IMR-90 (cell line): Measurements from ENCODE around the gene MAP10. TPM values are rescaled to one million over a fixed set of nuclear protein-coding genes. Genes with fewer than 3 reads are reported as not detected.
"Not testable (repeated sequence)": the region's sequence is repeated elsewhere in the genome, so short reads cannot be mapped to it uniquely, and the experiment has no call there.

Experiments
- ATAC-seq: fragments of 200-7000 bp; cut with Tn5 transposase; 2 replicates; pipeline ENCODE4 v1.9.1; 2020; ENCODE audit warnings: low read depth, mild to moderate bottlenecking, moderate library complexity
- BruUV-seq: library from RNA; stranded (reverse); fragments of 400-500 nt; replicated peaks from 2 replicates; lab custom pipeline; 2021; lab: Mats Ljungman, UMichigan
- CTCF ChIA-PET: fragments of 300-600 bp; formaldehyde crosslinking; extraction: SDS; loops from one replicate; lab custom pipeline; 2021; ENCODE audit warnings: antibody characterized with exemption; lab: Yijun Ruan, JAX
- POLR2A ChIA-PET: fragments of 300-600 bp; sonication (Branson Sonifier 250); formaldehyde crosslinking; loops from one replicate; lab custom pipeline; 2022; ENCODE audit warnings: antibody characterized with exemption; ENCODE audit not compliant: unreplicated experiment; lab: Charles Lee
- DNase-seq: peaks from one replicate; pipeline ENCODE4 v3.0.0; 2013
- H2AFZ ChIP-seq: replicated peaks from 2 replicates; pipeline ENCODE3; 2013; ENCODE audit warnings: low read length, mild to moderate bottlenecking; ENCODE audit not compliant: poor library complexity
- H2AK5ac ChIP-seq: 2 replicates; pipeline ENCODE4 v1.6.1; 2013; ENCODE audit warnings: low read depth, low read length, inconsistent platforms
- H2AK9ac ChIP-seq: replicated peaks from 2 replicates; pipeline ENCODE3; 2013; ENCODE audit warnings: mild to moderate bottlenecking, low read depth, low read length, moderate library complexity; ENCODE audit not compliant: poor library complexity
- H2BK120ac ChIP-seq: 2 replicates; pipeline ENCODE4 v1.6.1; 2013; ENCODE audit warnings: low read depth, low read length, inconsistent platforms
- H2BK15ac ChIP-seq: 3 replicates; pipeline ENCODE4 v1.6.1; 2013; ENCODE audit warnings: low read depth, low read length, inconsistent platforms
- H2BK20ac ChIP-seq: 2 replicates; pipeline ENCODE4 v1.6.1; 2013; ENCODE audit warnings: low read depth, mild to moderate bottlenecking, inconsistent platforms, low read length, moderate library complexity
- H2BK5ac ChIP-seq: 2 replicates; pipeline ENCODE4 v1.6.1; 2013; ENCODE audit warnings: mild to moderate bottlenecking, low read depth, low read length, inconsistent platforms; ENCODE audit not compliant: poor library complexity, severe bottlenecking
- H3K14ac ChIP-seq: replicated peaks from 2 replicates; pipeline ENCODE4 v1.6.1; 2013; ENCODE audit warnings: low read depth, low read length, inconsistent platforms
- H3K18ac ChIP-seq: 2 replicates; pipeline ENCODE4 v1.6.1; 2013; ENCODE audit warnings: low read depth, low read length, control low read depth
- H3K23ac ChIP-seq: 2 replicates; pipeline ENCODE4 v1.6.1; 2013; ENCODE audit warnings: low read depth, low read length, inconsistent platforms
- H3K27ac ChIP-seq: 2 replicates; pipeline ENCODE4 v1.5.1; 2013; ENCODE audit warnings: mild to moderate bottlenecking, control low read depth, low read length; ENCODE audit not compliant: insufficient read depth
- H3K27me3 ChIP-seq: 2 replicates; pipeline ENCODE4 v1.6.1; 2013; ENCODE audit warnings: low read length; ENCODE audit not compliant: control insufficient read depth, insufficient read depth
- H3K36me3 ChIP-seq: 2 replicates; pipeline ENCODE4 v1.6.1; 2013; ENCODE audit warnings: low read length, mixed read lengths; ENCODE audit not compliant: control insufficient read depth, insufficient read depth
- H3K4ac ChIP-seq: 2 replicates; pipeline ENCODE4 v1.6.1; 2013; ENCODE audit warnings: low read depth, low read length, inconsistent platforms
- H3K4me1 ChIP-seq: 2 replicates; pipeline ENCODE4 v1.6.1; 2013; ENCODE audit warnings: low read length, mixed read lengths; ENCODE audit not compliant: control insufficient read depth, insufficient read depth
- H3K4me2 ChIP-seq: 2 replicates; pipeline ENCODE4 v1.6.1; 2013; ENCODE audit warnings: low read depth, mild to moderate bottlenecking, control low read depth, low read length, moderate library complexity
- H3K4me3 ChIP-seq: 2 replicates; pipeline ENCODE4 v1.5.1; 2013; ENCODE audit warnings: low read depth, mild to moderate bottlenecking, control low read depth, low read length, moderate library complexity; ENCODE audit not compliant: insufficient read depth
- H3K56ac ChIP-seq: 2 replicates; pipeline ENCODE4 v1.6.1; 2013; ENCODE audit warnings: low read length, inconsistent platforms; ENCODE audit not compliant: insufficient read depth; ENCODE audit errors: extremely low read depth
- H3K79me1 ChIP-seq, 2 experiments: 2 replicates each; pipeline ENCODE4 v1.6.1; 2013; ENCODE audit warnings: low read length in 2 of 2, inconsistent platforms in 1 of 2, low read depth in 1 of 2
- H3K9ac ChIP-seq: 2 replicates; pipeline ENCODE4 v1.6.1; 2013; ENCODE audit warnings: low read depth, low read length, control low read depth
- H3K9me1 ChIP-seq: 2 replicates; pipeline ENCODE4 v1.6.1; 2013; ENCODE audit warnings: low read length, inconsistent platforms; ENCODE audit not compliant: insufficient read depth
- H3K9me3 ChIP-seq: 2 replicates; pipeline ENCODE4 v1.6.1; 2013; ENCODE audit warnings: low read length; ENCODE audit not compliant: control insufficient read depth, insufficient read depth
- H4K20me1 ChIP-seq: 2 replicates; pipeline ENCODE4 v1.6.1; 2013; ENCODE audit warnings: low read length, inconsistent platforms; ENCODE audit not compliant: insufficient read depth
- H4K5ac ChIP-seq: 2 replicates; pipeline ENCODE4 v1.6.1; 2013; ENCODE audit warnings: mild to moderate bottlenecking, low read depth, low read length, control low read depth
- H4K8ac ChIP-seq, 2 experiments: 2 replicates each; pipeline ENCODE4 v1.6.1; 2013; ENCODE audit warnings: low read depth in 2 of 2, low read length in 2 of 2, control low read depth in 1 of 2, inconsistent platforms in 1 of 2
- H4K91ac ChIP-seq: 2 replicates; pipeline ENCODE4 v1.6.1; 2013; ENCODE audit warnings: low read depth, low read length, inconsistent platforms; ENCODE audit not compliant: insufficient read depth
- CEBPB ChIP-seq: IDR thresholded peaks from 2 replicates; pipeline ENCODE4 v1.6.1; 2012; ENCODE audit warnings: low read depth, low read length, improper control_type of control experiment
- CHD1 ChIP-seq: IDR thresholded peaks from 2 replicates; pipeline ENCODE4 v1.6.1; 2012; ENCODE audit warnings: low read depth, low read length, improper control_type of control experiment
- MAZ ChIP-seq: IDR thresholded peaks from 2 replicates; pipeline ENCODE4 v1.6.1; 2012; ENCODE audit warnings: low read depth, mild to moderate bottlenecking, low read length, improper control_type of control experiment, moderate library complexity, borderline replicate concordance
- NFE2L2 ChIP-seq: fragments of 150-350 bp; IDR thresholded peaks from 2 replicates; pipeline ENCODE4 v1.6.1; 2016; ENCODE audit warnings: low read depth, mild to moderate bottlenecking, low read length
- RCOR1 ChIP-seq: IDR thresholded peaks from 2 replicates; pipeline ENCODE4 v1.6.1; 2012; ENCODE audit warnings: mild to moderate bottlenecking, low read length, improper control_type of control experiment; ENCODE audit not compliant: insufficient replicate concordance
- WGBS, 2 experiments: methylation state at CpG; one replicate each; pipeline versions ENCODE4 v1.1.5 to v1.1.7; 2013; ENCODE audit warnings: missing lambda C conversion rate in 2 of 2; ENCODE audit not compliant: insufficient read length in 1 of 2; ENCODE audit errors: extremely low coverage in 2 of 2; 5-methylcytosine and 5-hydroxymethylcytosine counted together
- dilution Hi-C: fragments of 300-500 bp; cut with HindIII; formaldehyde crosslinking; loops from one replicate; pipeline ENCODE4 v1.14.3; 2018; ENCODE audit warnings: low sequenced_read_pairs; ENCODE audit not compliant: unreplicated experiment
- in situ Hi-C: fragments of 300-500 bp; cut with MboI; formaldehyde crosslinking; loops from 3 replicates; pipeline ENCODE4 v1.14.3; 2019; ENCODE audit warnings: low sequenced_read_pairs, inconsistent platforms, mixed read lengths
- intact Hi-C: fragments of 100-400 bp; cut with micrococcal nuclease; formaldehyde crosslinking; loops from 2 replicates; pipeline ENCODE4 v1.10.0; 2022
- polyA plus RNA-seq, 3 experiments: library from polyadenylated mRNA; depleted of rRNA; stranded (reverse); fragments of >200 nt; gene quantifications; 2 replicates each; pipeline ENCODE4 v1.2.3, GENCODE V29; 2012; ENCODE audit warnings: low replicate concordance in 1 of 3
- total RNA-seq: library from RNA; depleted of rRNA; stranded (reverse); fragments of >200 nt; gene quantifications from 2 replicates; pipeline ENCODE4 v1.2.3, GENCODE V29; 2012

MAP10 gene
- total and polyA plus RNA-seq, 2 of the 4 experiments (the other 2 are of a cell fraction): 1.0 to 1.1 TPM

GRCh38 chr1:232784794-232785193 is 20.4 kb upstream of the MAP10 start:
- no peak overlapping the region for H2AFZ ChIP-seq
- in situ Hi-C loops: no loop called here
- H3K23ac ChIP-seq: no peak overlapping the region
- no peak for DNase-seq
- H2AK5ac ChIP-seq: no peak overlapping the region
- intact Hi-C loops: no loop called here
- H2AK9ac ChIP-seq: no peak overlapping the region
- no peak overlapping the region for H2BK120ac ChIP-seq
- no peak overlapping the region for H3K56ac ChIP-seq
- WGBS, 2 experiments: 83% methylated on average over 1 of the region's 7 CpGs; no CpG with 5 or more reads in 1 of the 2 experiments
- H2BK5ac ChIP-seq: no peak overlapping the region
- H3K27me3 ChIP-seq: peaks cover 1% of the 10 kb centered on the region; the same call in 1 of the 2 replicates
- H3K9me3 ChIP-seq: no peaks in the 10 kb centered on the region
- H3K14ac ChIP-seq: no peak overlapping the region
- H2BK20ac ChIP-seq: no peak overlapping the region
- H3K4ac ChIP-seq: no peak overlapping the region
- H3K18ac ChIP-seq: no peak overlapping the region
- ATAC-seq: no peak
- no peak overlapping the region for H4K8ac ChIP-seq
- no peak overlapping the region for H3K27ac ChIP-seq
- H3K4me3 ChIP-seq: no peak overlapping the region
- ChIA-PET CTCF (interaction anchor here (1.1 kb wide), 1 partner anchor 9 kb away, joined by 3 read pairs; no protein-coding TSS in a partner anchor), POLR2A (interaction anchor here (0.7 kb wide), 1 partner anchor 125 kb away, joined by 5 read pairs; no protein-coding TSS in a partner anchor)
- H4K5ac ChIP-seq: no peak overlapping the region
- no peaks in the 10 kb centered on the region for H3K36me3 ChIP-seq
- H3K9ac ChIP-seq: no peak overlapping the region
- H3K9me1 ChIP-seq: no peaks in the 10 kb centered on the region
- H4K91ac ChIP-seq: no peak overlapping the region
- H2BK15ac ChIP-seq: no peak overlapping the region
- H3K4me1 ChIP-seq: no peaks in the 10 kb centered on the region
- BruUV-seq: no TSS peak
- H3K4me2 ChIP-seq: no peak overlapping the region
- no peaks in the 10 kb centered on the region for H3K79me1 ChIP-seq
- H4K20me1 ChIP-seq: no peaks in the 10 kb centered on the region
- dilution Hi-C loops: no loop called here
- TF ChIP-seq CHD1: no peak
- no peak for TF ChIP-seq MAZ
- TF ChIP-seq RCOR1: no peak
- no peak for TF ChIP-seq CEBPB
- TF ChIP-seq NFE2L2: no peak

GRCh38 chr1:232785630-232786029 is 19.6 kb upstream of the MAP10 start:
- H3K4ac ChIP-seq, H3K23ac ChIP-seq, H2BK20ac ChIP-seq, H3K27me3 ChIP-seq, intact Hi-C loops, H3K27ac ChIP-seq, POLR2A ChIA-PET, H2AK5ac ChIP-seq, H4K5ac ChIP-seq, H3K36me3 ChIP-seq, H4K8ac ChIP-seq, dilution Hi-C loops, H2AFZ ChIP-seq, DNase-seq, H3K56ac ChIP-seq, in situ Hi-C loops, H2BK15ac ChIP-seq, H4K91ac ChIP-seq, H3K4me2 ChIP-seq, H3K4me3 ChIP-seq, ATAC-seq, CTCF ChIA-PET, H3K4me1 ChIP-seq, BruUV-seq, H3K14ac ChIP-seq, H3K9me1 ChIP-seq, H3K9ac ChIP-seq, H3K79me1 ChIP-seq, H3K9me3 ChIP-seq, H2BK120ac ChIP-seq, H4K20me1 ChIP-seq, H2AK9ac ChIP-seq, H3K18ac ChIP-seq, H2BK5ac ChIP-seq: not testable (repeated sequence)
- WGBS, 2 experiments: no CpG with 5 or more reads among the region's 1 CpG
